ENCODE results near the gene MRPL34.

The MRPL34 gene

GRCh38 chr19:17329366-17330261 lies 23.9 kb downstream of the MRPL34 start:
- DNase-seq: no peak

- no peak for DNase-seq
These were observed 24.8 kb downstream of the MRPL34 start for GRCh38 chr19:17330262-17331044.

GRCh38 chr19:17331045-17331558 lies 25.4 kb downstream of the MRPL34 start:
- no peak for DNase-seq

GRCh38 chr19:17332360-17332676 lies 26.6 kb downstream of the MRPL34 start:
- DNase-seq: no peak

- peak; percentile 53 for DNase-seq
These were observed 27.3 kb downstream of the MRPL34 start for GRCh38 chr19:17332677-17333581.

- no peak for DNase-seq
These were observed 28.1 kb downstream of the MRPL34 start for GRCh38 chr19:17333611-17334413.

GRCh38 chr19:17334414-17335409 lies 29.0 kb downstream of the MRPL34 start, which contains the start of gene ANO8:
TSS of gene ANO8 (minus strand) at chr19:17334855. CDS start at chr19:17334670, 185 bp downstream.
- peak; percentile 93 for DNase-seq

GRCh38 chr19:17335575-17335974 lies 29.9 kb downstream of the MRPL34 start:
- DNase-seq: no peak

- peak; percentile 98 for DNase-seq
These were observed 31.4 kb downstream of the MRPL34 start, which contains the start of gene GTPBP3 for GRCh38 chr19:17336872-17337674. TSS of gene GTPBP3 (plus strand) at chr19:17337553. CDS start at chr19:17337612, 59 bp downstream.

- DNase-seq: no peak
These were observed 32.2 kb downstream of the MRPL34 start for GRCh38 chr19:17337675-17338432.

- no peak for DNase-seq
These were observed 32.9 kb downstream of the MRPL34 start for GRCh38 chr19:17338433-17339078.

- DNase-seq: no peak
These were observed 33.5 kb downstream of the MRPL34 start for GRCh38 chr19:17339088-17339741.

- DNase-seq: no peak
These were observed 34.7 kb downstream of the MRPL34 start for GRCh38 chr19:17340302-17340870.

GRCh38 chr19:17340871-17341357 lies 35.2 kb downstream of the MRPL34 start:
- DNase-seq: no peak

- DNase-seq: no peak
These were observed 35.7 kb downstream of the MRPL34 start for GRCh38 chr19:17341386-17341785.

GRCh38 chr19:17341845-17342244 lies 36.2 kb downstream of the MRPL34 start:
- DNase-seq: no peak

GRCh38 chr19:17346109-17346671 lies 40.5 kb downstream of the MRPL34 start:
- DNase-seq: no peak
